HG02852 (cell line): ENCODE data around the gene CCNL1.

Experiments
- ATAC-seq: cut with Tn5 transposase; IDR thresholded peaks from one replicate; pipeline ENCODE4 v1.9.1; 2021; ENCODE audit warnings: mild to moderate bottlenecking, moderate library complexity; ENCODE audit not compliant: unreplicated experiment

CCNL1 gene

GRCh38 chr3:157126365-157126764 is 33.6 kb downstream of the CCNL1 start:
- ATAC-seq = no peak

- ATAC-seq = no peak
Measured at GRCh38 chr3:157125101-157125500, 34.8 kb downstream of the CCNL1 start.

GRCh38 chr3:157123621-157124020 is 36.3 kb downstream of the CCNL1 start:
- ATAC-seq = no peak

- ATAC-seq = no peak
Measured at GRCh38 chr3:157122832-157123427, 37.0 kb downstream of the CCNL1 start.

- no peak for ATAC-seq
Measured at GRCh38 chr3:157122116-157122515, 37.8 kb downstream of the CCNL1 start.

- ATAC-seq = no peak
Measured at GRCh38 chr3:157121522-157121921, 38.4 kb downstream of the CCNL1 start.

GRCh38 chr3:157120071-157120892 is 39.7 kb downstream of the CCNL1 start:
- no peak for ATAC-seq

GRCh38 chr3:157119369-157119951 is 40.5 kb downstream of the CCNL1 start:
- no peak for ATAC-seq

GRCh38 chr3:157117875-157118654 is 41.9 kb downstream of the CCNL1 start:
- ATAC-seq = no peak

- no peak for ATAC-seq
Measured at GRCh38 chr3:157117206-157117605, 42.7 kb downstream of the CCNL1 start.

GRCh38 chr3:157116017-157116416 is 43.9 kb downstream of the CCNL1 start:
- ATAC-seq = no peak

- ATAC-seq = no peak
Measured at GRCh38 chr3:157115069-157116006, 44.6 kb downstream of the CCNL1 start.

GRCh38 chr3:157113832-157114505 is 46.0 kb downstream of the CCNL1 start:
- ATAC-seq = no peak

GRCh38 chr3:157112536-157112935 is 47.4 kb downstream of the CCNL1 start:
- ATAC-seq = no peak

GRCh38 chr3:157111518-157111917 is 48.4 kb downstream of the CCNL1 start:
- ATAC-seq = no peak

GRCh38 chr3:157110761-157111278 is 49.1 kb downstream of the CCNL1 start:
- no peak for ATAC-seq

GRCh38 chr3:157109267-157110141 is 50.4 kb downstream of the CCNL1 start:
- ATAC-seq = no peak

GRCh38 chr3:157107644-157108133 is 52.3 kb downstream of the CCNL1 start:
- ATAC-seq = no peak
